Liver (tissue), 9 donors: ENCODE results near the gene RRP15. TPM values are rescaled to one million over a fixed set of nuclear protein-coding genes. Genes with fewer than 3 reads are reported as not detected.

Experiments
- DNase-seq: peaks from one replicate; pipeline ENCODE4 v3.0.0-alpha.2; 2017; ENCODE audit warnings: low spot score
- H3K27ac ChIP-seq, 2 donors: one replicate each; pipeline ENCODE4 v1.7.0; 2013; ENCODE audit warnings: inconsistent platforms in 2 of 2, low read length in 2 of 2, control low read depth in 1 of 2, low read depth in 1 of 2, mild to moderate bottlenecking in 1 of 2
- H3K27me3 ChIP-seq, 4 donors: one replicate each; pipeline versions ENCODE4 v1.6.1 to v1.7.0; 2013; ENCODE audit warnings: low read length in 3 of 4, inconsistent platforms in 1 of 4, mild to moderate bottlenecking in 1 of 4, moderate library complexity in 1 of 4; ENCODE audit not compliant: control insufficient read depth in 4 of 4, insufficient read depth in 4 of 4
- H3K36me3 ChIP-seq, 4 donors: one replicate each; pipeline versions ENCODE4 v1.6.1 to v1.7.0; 2013; ENCODE audit warnings: low read length in 3 of 4, mild to moderate bottlenecking in 3 of 4, low read depth in 1 of 4, moderate library complexity in 1 of 4; ENCODE audit not compliant: control insufficient read depth in 4 of 4, insufficient read depth in 3 of 4
- H3K4me1 ChIP-seq, 4 donors: one replicate each; pipeline versions ENCODE4 v1.6.1 to v1.7.0; 2013; ENCODE audit warnings: low read length in 3 of 4, mild to moderate bottlenecking in 3 of 4, moderate library complexity in 1 of 4; ENCODE audit not compliant: control insufficient read depth in 4 of 4, insufficient read depth in 4 of 4
- H3K4me3 ChIP-seq, 3 donors: one replicate each; pipeline versions ENCODE4 v1.6.1 to v1.7.0; 2013; ENCODE audit warnings: low read length in 3 of 3, control low read depth in 1 of 3, low read depth in 1 of 3, mild to moderate bottlenecking in 1 of 3
- H3K9ac ChIP-seq, 2 donors: one replicate each; pipeline ENCODE4 v1.7.0; 2013; ENCODE audit warnings: low read length in 2 of 2, mild to moderate bottlenecking in 2 of 2, moderate library complexity in 2 of 2, control low read depth in 1 of 2, low read depth in 1 of 2
- H3K9me3 ChIP-seq, 4 donors: one replicate each; pipeline versions ENCODE4 v1.6.1 to v1.7.0; 2013; ENCODE audit warnings: low read length in 3 of 4; ENCODE audit not compliant: control insufficient read depth in 4 of 4
- EGR1 ChIP-seq, 2 donors: IDR thresholded peaks; 2 replicates each; pipeline ENCODE4 v1.6.1; 2016 to 2018; ENCODE audit warnings: antibody characterized with exemption in 2 of 2, low read depth in 2 of 2
- FOXA1 ChIP-seq: IDR thresholded peaks from 2 replicates; pipeline ENCODE4 v1.6.1; 2016; ENCODE audit warnings: antibody characterized with exemption
- FOXA2 ChIP-seq: IDR thresholded peaks from 2 replicates; pipeline ENCODE4 v1.6.1; 2016; ENCODE audit warnings: antibody characterized with exemption
- GABPA ChIP-seq, 2 donors: IDR thresholded peaks in 1 of 2; conservative IDR thresholded peaks in 1 of 2; 2 replicates each; pipeline ENCODE4 v1.6.1; 2016; ENCODE audit warnings: antibody characterized with exemption in 2 of 2, mild to moderate bottlenecking in 1 of 2, moderate library complexity in 1 of 2
- HNF4A ChIP-seq, 2 donors: conservative IDR thresholded peaks; 2 replicates each; pipeline ENCODE4 v1.6.1; 2016; ENCODE audit warnings: antibody characterized with exemption in 2 of 2, mild to moderate bottlenecking in 2 of 2
- HNF4G ChIP-seq: IDR thresholded peaks from 2 replicates; pipeline ENCODE4 v1.6.1; 2016; ENCODE audit warnings: antibody characterized with exemption
- JUND ChIP-seq, 2 donors: IDR thresholded peaks; 2 replicates each; pipeline ENCODE4 v1.6.1; 2016; ENCODE audit warnings: antibody characterized with exemption in 2 of 2
- NR2F2 ChIP-seq: IDR thresholded peaks from 2 replicates; pipeline ENCODE4 v1.6.1; 2016; ENCODE audit warnings: antibody characterized with exemption
- RAD21 ChIP-seq, 2 donors: IDR thresholded peaks; 2 replicates each; pipeline ENCODE4 v1.6.1; 2016; ENCODE audit warnings: antibody characterized with exemption in 2 of 2, mild to moderate bottlenecking in 2 of 2
- RXRA ChIP-seq, 2 donors: IDR thresholded peaks; 2 replicates each; pipeline ENCODE4 v1.6.1; 2017 to 2018; ENCODE audit warnings: antibody characterized with exemption in 2 of 2, mild to moderate bottlenecking in 1 of 2
- SP1 ChIP-seq: IDR thresholded peaks from 2 replicates; pipeline ENCODE4 v1.6.1; 2018; ENCODE audit warnings: antibody characterized with exemption, mild to moderate bottlenecking
- TAF1 ChIP-seq: conservative IDR thresholded peaks from 2 replicates; pipeline ENCODE4 v1.6.1; 2016; ENCODE audit warnings: antibody characterized with exemption, mild to moderate bottlenecking
- YY1 ChIP-seq: IDR thresholded peaks from 2 replicates; pipeline ENCODE4 v1.6.1; 2016; ENCODE audit warnings: antibody characterized with exemption, mild to moderate bottlenecking
- WGBS: extraction: QIAGEN DNeasy Blood & Tissue Kit; methylation state at CpG from one replicate; pipeline ENCODE4 v1.1.7; 2013; 5-methylcytosine and 5-hydroxymethylcytosine counted together
- polyA plus RNA-seq, 2 donors: library from polyadenylated mRNA; stranded (reverse) in 1 of 2; unstranded in 1 of 2; fragments of 200-250 nt in 1 of 2; fragments of >200 nt in 1 of 2; fragmentation: Nextera tagmentation in 1 of 2; extraction: Ambion mirVana in 1 of 2; gene quantifications; one replicate each; pipeline versions ENCODE4 v1.2.1 to v1.2.3, GENCODE V29; 2013 to 2015
- total RNA-seq, 2 donors: library from RNA; depleted of rRNA; stranded (reverse); fragments of >200 nt; gene quantifications; one replicate each; pipeline ENCODE4 v1.2.3, GENCODE V29; 2014
- TF ChIP-seq, protein P1 (sequence below): IDR thresholded peaks from 2 replicates; pipeline ENCODE4 v1.6.1; 2016; ENCODE audit warnings: antibody characterized with exemption
- TF ChIP-seq, protein P2 (sequence below): IDR thresholded peaks from 2 replicates; pipeline ENCODE4 v1.6.1; 2016; ENCODE audit warnings: antibody characterized with exemption
- TF ChIP-seq, protein P3 (sequence below): IDR thresholded peaks from 2 replicates; pipeline ENCODE4 v1.6.1; 2016; ENCODE audit warnings: antibody characterized with exemption, mild to moderate bottlenecking
- TF ChIP-seq, protein P4 (sequence below): fragments of 150-350 bp; IDR thresholded peaks from 2 replicates; pipeline ENCODE4 v1.5.1; 2017; ENCODE audit warnings: improper control_type of control experiment, low read depth, low read length; ENCODE audit not compliant: missing input control
- donor health status: healthy.
- donor health status: healthy.
- donor health status: healthy.
- donor health status: healthy.
- donor health status: healthy.

The RRP15 gene
- total and polyA plus RNA-seq, 4 donors: 2.4 to 9.2 (median 5.2) TPM

DNA sequence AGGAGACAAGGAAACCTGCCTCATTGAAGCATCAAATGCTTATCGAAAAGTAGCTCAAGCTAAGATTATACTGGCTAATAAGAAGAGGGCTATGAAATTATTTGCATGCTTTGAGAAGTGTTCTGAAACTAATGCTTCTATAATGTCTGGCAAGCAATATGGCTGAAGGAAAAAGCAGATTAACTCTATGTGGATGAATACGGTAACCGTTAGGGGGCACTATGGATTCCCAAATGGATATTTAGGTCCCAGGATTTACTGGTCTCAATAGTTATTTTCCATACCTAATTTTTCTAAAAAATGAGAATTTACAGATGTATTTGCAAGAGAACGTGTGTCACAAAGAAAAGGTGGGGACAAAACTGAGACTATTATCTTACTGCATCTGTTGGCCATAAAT lies 34.6 kb upstream of the RRP15 start:
- Histone ChIP-seq H3K27me3 (peaks cover 0 to 9% (median 0%) of the 10 kb centered on the region in 4 donors), H3K4me3 (no peak overlapping the region), H3K27ac (no peak overlapping the region), H3K9ac (no peak overlapping the region), H3K9me3 (no peaks in the 10 kb centered on the region), H3K4me1 (no peaks in the 10 kb centered on the region), H3K36me3 (no peaks in the 10 kb centered on the region)
- TF ChIP-seq, protein P1, sequence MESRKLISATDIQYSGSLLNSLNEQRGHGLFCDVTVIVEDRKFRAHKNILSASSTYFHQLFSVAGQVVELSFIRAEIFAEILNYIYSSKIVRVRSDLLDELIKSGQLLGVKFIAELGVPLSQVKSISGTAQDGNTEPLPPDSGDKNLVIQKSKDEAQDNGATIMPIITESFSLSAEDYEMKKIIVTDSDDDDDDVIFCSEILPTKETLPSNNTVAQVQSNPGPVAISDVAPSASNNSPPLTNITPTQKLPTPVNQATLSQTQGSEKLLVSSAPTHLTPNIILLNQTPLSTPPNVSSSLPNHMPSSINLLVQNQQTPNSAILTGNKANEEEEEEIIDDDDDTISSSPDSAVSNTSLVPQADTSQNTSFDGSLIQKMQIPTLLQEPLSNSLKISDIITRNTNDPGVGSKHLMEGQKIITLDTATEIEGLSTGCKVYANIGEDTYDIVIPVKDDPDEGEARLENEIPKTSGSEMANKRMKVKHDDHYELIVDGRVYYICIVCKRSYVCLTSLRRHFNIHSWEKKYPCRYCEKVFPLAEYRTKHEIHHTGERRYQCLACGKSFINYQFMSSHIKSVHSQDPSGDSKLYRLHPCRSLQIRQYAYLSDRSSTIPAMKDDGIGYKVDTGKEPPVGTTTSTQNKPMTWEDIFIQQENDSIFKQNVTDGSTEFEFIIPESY: no peak
- TF ChIP-seq GABPA (IDR thresholded peaks at IDR 0.05 in 1 of 2, conservative IDR thresholded peaks at IDR 0.05 in 1 of 2): no peak
- TF ChIP-seq, protein P2, sequence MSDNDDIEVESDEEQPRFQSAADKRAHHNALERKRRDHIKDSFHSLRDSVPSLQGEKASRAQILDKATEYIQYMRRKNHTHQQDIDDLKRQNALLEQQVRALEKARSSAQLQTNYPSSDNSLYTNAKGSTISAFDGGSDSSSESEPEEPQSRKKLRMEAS: no peak
- TF ChIP-seq, protein P3, sequence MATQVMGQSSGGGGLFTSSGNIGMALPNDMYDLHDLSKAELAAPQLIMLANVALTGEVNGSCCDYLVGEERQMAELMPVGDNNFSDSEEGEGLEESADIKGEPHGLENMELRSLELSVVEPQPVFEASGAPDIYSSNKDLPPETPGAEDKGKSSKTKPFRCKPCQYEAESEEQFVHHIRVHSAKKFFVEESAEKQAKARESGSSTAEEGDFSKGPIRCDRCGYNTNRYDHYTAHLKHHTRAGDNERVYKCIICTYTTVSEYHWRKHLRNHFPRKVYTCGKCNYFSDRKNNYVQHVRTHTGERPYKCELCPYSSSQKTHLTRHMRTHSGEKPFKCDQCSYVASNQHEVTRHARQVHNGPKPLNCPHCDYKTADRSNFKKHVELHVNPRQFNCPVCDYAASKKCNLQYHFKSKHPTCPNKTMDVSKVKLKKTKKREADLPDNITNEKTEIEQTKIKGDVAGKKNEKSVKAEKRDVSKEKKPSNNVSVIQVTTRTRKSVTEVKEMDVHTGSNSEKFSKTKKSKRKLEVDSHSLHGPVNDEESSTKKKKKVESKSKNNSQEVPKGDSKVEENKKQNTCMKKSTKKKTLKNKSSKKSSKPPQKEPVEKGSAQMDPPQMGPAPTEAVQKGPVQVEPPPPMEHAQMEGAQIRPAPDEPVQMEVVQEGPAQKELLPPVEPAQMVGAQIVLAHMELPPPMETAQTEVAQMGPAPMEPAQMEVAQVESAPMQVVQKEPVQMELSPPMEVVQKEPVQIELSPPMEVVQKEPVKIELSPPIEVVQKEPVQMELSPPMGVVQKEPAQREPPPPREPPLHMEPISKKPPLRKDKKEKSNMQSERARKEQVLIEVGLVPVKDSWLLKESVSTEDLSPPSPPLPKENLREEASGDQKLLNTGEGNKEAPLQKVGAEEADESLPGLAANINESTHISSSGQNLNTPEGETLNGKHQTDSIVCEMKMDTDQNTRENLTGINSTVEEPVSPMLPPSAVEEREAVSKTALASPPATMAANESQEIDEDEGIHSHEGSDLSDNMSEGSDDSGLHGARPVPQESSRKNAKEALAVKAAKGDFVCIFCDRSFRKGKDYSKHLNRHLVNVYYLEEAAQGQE: no peak
- TF ChIP-seq JUND (IDR thresholded peaks at IDR 0.05): no peak
- no peak for TF ChIP-seq FOXA1
- no peak for TF ChIP-seq YY1
- no peak for TF ChIP-seq HNF4G
- no peak for TF ChIP-seq EGR1 (IDR thresholded peaks at IDR 0.05; ENCODE audit: low read depth in 2 of 2)
- TF ChIP-seq NR2F2: no peak
- no peak for TF ChIP-seq SP1
- no peak for TF ChIP-seq RXRA (IDR thresholded peaks at IDR 0.05)
- no peak for TF ChIP-seq FOXA2
- TF ChIP-seq, protein P4, sequence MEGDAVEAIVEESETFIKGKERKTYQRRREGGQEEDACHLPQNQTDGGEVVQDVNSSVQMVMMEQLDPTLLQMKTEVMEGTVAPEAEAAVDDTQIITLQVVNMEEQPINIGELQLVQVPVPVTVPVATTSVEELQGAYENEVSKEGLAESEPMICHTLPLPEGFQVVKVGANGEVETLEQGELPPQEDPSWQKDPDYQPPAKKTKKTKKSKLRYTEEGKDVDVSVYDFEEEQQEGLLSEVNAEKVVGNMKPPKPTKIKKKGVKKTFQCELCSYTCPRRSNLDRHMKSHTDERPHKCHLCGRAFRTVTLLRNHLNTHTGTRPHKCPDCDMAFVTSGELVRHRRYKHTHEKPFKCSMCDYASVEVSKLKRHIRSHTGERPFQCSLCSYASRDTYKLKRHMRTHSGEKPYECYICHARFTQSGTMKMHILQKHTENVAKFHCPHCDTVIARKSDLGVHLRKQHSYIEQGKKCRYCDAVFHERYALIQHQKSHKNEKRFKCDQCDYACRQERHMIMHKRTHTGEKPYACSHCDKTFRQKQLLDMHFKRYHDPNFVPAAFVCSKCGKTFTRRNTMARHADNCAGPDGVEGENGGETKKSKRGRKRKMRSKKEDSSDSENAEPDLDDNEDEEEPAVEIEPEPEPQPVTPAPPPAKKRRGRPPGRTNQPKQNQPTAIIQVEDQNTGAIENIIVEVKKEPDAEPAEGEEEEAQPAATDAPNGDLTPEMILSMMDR: no peak
- TF ChIP-seq RAD21 (IDR thresholded peaks at IDR 0.05): no peak
- TF ChIP-seq HNF4A (conservative IDR thresholded peaks at IDR 0.05): no peak
- no peak for TF ChIP-seq TAF1
- WGBS: 79% methylated on average over 4 of the region's 4 CpGs
- DNase-seq: no peak
